ENCODE data around the gene PTPRT. TPM values are rescaled to one million over a fixed set of nuclear protein-coding genes. Genes with fewer than 3 reads are reported as not detected.

PTPRT gene
- total RNA-seq, 1 experiment from 2014 or later, result 0.20 TPM

GRCh38 chr20:42294976-42295375 is 894.7 kb downstream of the PTPRT start:
- no peak overlapping the region for H3K4me3 ChIP-seq (ENCODE audit: low read depth, low read length)
- ChIA-PET POLR2A (no interaction called here), CTCF (no interaction called here)
- BruUV-seq (replicated peaks), result no TSS peak
- intact Hi-C loops (cut with micrococcal nuclease; ENCODE audit: unreplicated experiment), result no loop called here
- TF ChIP-seq CTCF (IDR thresholded peaks at IDR 0.05; ENCODE audit: insufficient read depth in 1 of 2, low read depth in 1 of 2, low read length in 1 of 2, severe bottlenecking in 1 of 2, unreplicated experiment in 1 of 2), result no peak
- no peaks in the 10 kb centered on the region for H3K4me1 ChIP-seq
- DNase-seq, result no peak
- Mint-ChIP-seq H3K36me3 (ENCODE audit: insufficient read depth, unreplicated experiment) (no peaks in the 10 kb centered on the region), H3K4me1 (ENCODE audit: low read depth, unreplicated experiment) (no peaks in the 10 kb centered on the region), H3K4me3 (ENCODE audit: unreplicated experiment) (no peak overlapping the region), H3K9me3 (ENCODE audit: unreplicated experiment) (no peaks in the 10 kb centered on the region), H3K27me3 (ENCODE audit: insufficient read depth, unreplicated experiment) (peaks cover 3% of the 10 kb centered on the region), H3K27ac (ENCODE audit: unreplicated experiment) (no peak overlapping the region)
- no peaks in the 10 kb centered on the region for H3K36me3 ChIP-seq (ENCODE audit: control insufficient read depth, insufficient read depth, low read length)
- H3K27me3 ChIP-seq (replicated peaks; ENCODE audit: control insufficient read depth, insufficient read depth, low read length), result no peaks in the 10 kb centered on the region
- H3K9me3 ChIP-seq, result no peaks in the 10 kb centered on the region

- TF ChIP-seq CTCF (IDR thresholded peaks at IDR 0.05; ENCODE audit: insufficient read depth in 1 of 2, low read depth in 1 of 2, low read length in 1 of 2, severe bottlenecking in 1 of 2, unreplicated experiment in 1 of 2), result no peak
- no peaks in the 10 kb centered on the region for H3K4me1 ChIP-seq
- no TSS peak for BruUV-seq (replicated peaks)
- no peaks in the 10 kb centered on the region for H3K36me3 ChIP-seq (ENCODE audit: control insufficient read depth, insufficient read depth, low read length)
- H3K27ac Mint-ChIP-seq (ENCODE audit: unreplicated experiment), result no peak overlapping the region
- intact Hi-C loops (cut with micrococcal nuclease; ENCODE audit: unreplicated experiment), result no loop called here
- no peak overlapping the region for H3K4me3 ChIP-seq (ENCODE audit: low read depth, low read length)
- ChIA-PET CTCF (no interaction called here), POLR2A (no interaction called here)
- no peaks in the 10 kb centered on the region; the same call in 1 of the 2 replicates for H3K27me3 ChIP-seq (replicated peaks; ENCODE audit: control insufficient read depth, insufficient read depth, low read length)
- no peaks in the 10 kb centered on the region for H3K4me1 Mint-ChIP-seq (ENCODE audit: low read depth, unreplicated experiment)
- H3K9me3 Mint-ChIP-seq (ENCODE audit: unreplicated experiment), result no peaks in the 10 kb centered on the region
- no peak for DNase-seq
- peaks cover 5% of the 10 kb centered on the region for H3K9me3 ChIP-seq
- H3K36me3 Mint-ChIP-seq (ENCODE audit: insufficient read depth, unreplicated experiment), result no peaks in the 10 kb centered on the region
- H3K4me3 Mint-ChIP-seq (ENCODE audit: unreplicated experiment), result no peak overlapping the region
- H3K27me3 Mint-ChIP-seq (ENCODE audit: insufficient read depth, unreplicated experiment), result peaks cover 10% of the 10 kb centered on the region
Measured at GRCh38 chr20:42281801-42282200, 907.9 kb downstream of the PTPRT start.

GRCh38 chr20:42276718-42277602 is 912.7 kb downstream of the PTPRT start:
- DNase-seq, result no peak
- ChIA-PET CTCF (no interaction called here), POLR2A (no interaction called here)
- Mint-ChIP-seq H3K36me3 (ENCODE audit: insufficient read depth, unreplicated experiment) (no peaks in the 10 kb centered on the region), H3K9me3 (ENCODE audit: unreplicated experiment) (no peaks in the 10 kb centered on the region), H3K4me3 (ENCODE audit: unreplicated experiment) (no peak overlapping the region), H3K27ac (ENCODE audit: unreplicated experiment) (no peak overlapping the region), H3K4me1 (ENCODE audit: low read depth, unreplicated experiment) (no peaks in the 10 kb centered on the region), H3K27me3 (ENCODE audit: insufficient read depth, unreplicated experiment) (peaks cover 13% of the 10 kb centered on the region)
- intact Hi-C loops (cut with micrococcal nuclease; ENCODE audit: unreplicated experiment), result no loop called here
- no peaks in the 10 kb centered on the region; the same call in 1 of the 2 replicates for H3K27me3 ChIP-seq (replicated peaks; ENCODE audit: control insufficient read depth, insufficient read depth, low read length)
- H3K9me3 ChIP-seq, result no peaks in the 10 kb centered on the region
- no peaks in the 10 kb centered on the region for H3K36me3 ChIP-seq (ENCODE audit: control insufficient read depth, insufficient read depth, low read length)
- H3K4me3 ChIP-seq (ENCODE audit: low read depth, low read length), result no peak overlapping the region
- no peak for TF ChIP-seq CTCF (IDR thresholded peaks at IDR 0.05; ENCODE audit: insufficient read depth in 1 of 2, low read depth in 1 of 2, low read length in 1 of 2, severe bottlenecking in 1 of 2, unreplicated experiment in 1 of 2)
- H3K4me1 ChIP-seq, result no peaks in the 10 kb centered on the region
- BruUV-seq (replicated peaks), result no TSS peak
